Ovary (tissue), 3 donors: ENCODE results near the gene RALGPS1.

Source experiments
- POLR2A ChIP-seq: fragments of 450-650 bp; IDR thresholded peaks from one replicate; pipeline ENCODE4 v1.6.1; 2017; ENCODE audit warnings: antibody characterized with exemption, mild to moderate bottlenecking, moderate library complexity
- TF ChIP-seq, protein P1 (sequence below), 3 donors: fragments of 450-650 bp in 2 of 3; fragments of 200-600 bp in 1 of 3; IDR thresholded peaks; one replicate each; pipeline versions ENCODE4 v1.5.1 to v1.8.0; 2016 to 2022; ENCODE audit warnings: antibody characterized with exemption in 3 of 3, mild to moderate bottlenecking in 1 of 3
- donor health status: DM: no; HTN: no; CAD: no.

DNA sequence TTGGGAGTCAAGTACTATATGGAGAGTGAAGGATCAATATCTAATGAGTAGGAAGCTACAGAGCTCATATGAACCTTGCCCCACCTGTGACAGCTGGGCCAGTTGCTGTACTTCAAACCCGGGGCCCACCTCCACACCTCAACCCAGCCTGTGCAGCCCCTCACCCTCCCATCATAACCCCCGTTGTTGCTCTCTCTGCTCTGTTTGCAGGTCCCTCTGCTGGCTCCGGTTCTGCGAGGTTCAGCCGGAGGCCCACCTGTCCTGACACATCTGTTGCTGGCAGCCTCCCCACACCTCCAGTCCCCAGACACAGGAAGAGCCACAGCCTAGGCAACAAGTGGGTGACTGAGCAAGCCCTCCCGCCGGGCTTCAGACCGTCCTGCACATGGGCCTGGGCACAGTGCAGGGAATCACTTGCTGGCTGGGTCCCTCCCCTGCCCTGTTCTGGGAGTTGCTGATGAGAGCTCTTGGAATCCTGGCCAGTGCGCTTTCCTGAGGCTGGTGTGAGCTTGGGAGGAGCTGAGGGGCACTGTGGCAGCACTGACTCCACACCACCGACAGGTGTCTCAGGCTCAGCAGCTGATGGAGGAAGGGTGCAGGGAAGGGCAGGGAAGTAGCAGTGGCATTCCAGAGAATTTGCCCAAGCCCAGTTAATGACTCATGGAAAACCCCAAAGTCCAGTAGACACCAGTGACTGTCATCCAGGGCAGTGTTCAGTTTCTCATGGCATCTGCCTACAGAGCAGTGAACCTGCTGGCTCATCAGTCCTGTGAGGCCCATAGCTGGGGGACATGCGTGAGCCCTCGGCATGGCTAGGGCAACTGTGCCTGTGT lies 280.5 kb downstream of the RALGPS1 start:
- TF ChIP-seq, protein P1, sequence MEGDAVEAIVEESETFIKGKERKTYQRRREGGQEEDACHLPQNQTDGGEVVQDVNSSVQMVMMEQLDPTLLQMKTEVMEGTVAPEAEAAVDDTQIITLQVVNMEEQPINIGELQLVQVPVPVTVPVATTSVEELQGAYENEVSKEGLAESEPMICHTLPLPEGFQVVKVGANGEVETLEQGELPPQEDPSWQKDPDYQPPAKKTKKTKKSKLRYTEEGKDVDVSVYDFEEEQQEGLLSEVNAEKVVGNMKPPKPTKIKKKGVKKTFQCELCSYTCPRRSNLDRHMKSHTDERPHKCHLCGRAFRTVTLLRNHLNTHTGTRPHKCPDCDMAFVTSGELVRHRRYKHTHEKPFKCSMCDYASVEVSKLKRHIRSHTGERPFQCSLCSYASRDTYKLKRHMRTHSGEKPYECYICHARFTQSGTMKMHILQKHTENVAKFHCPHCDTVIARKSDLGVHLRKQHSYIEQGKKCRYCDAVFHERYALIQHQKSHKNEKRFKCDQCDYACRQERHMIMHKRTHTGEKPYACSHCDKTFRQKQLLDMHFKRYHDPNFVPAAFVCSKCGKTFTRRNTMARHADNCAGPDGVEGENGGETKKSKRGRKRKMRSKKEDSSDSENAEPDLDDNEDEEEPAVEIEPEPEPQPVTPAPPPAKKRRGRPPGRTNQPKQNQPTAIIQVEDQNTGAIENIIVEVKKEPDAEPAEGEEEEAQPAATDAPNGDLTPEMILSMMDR (IDR thresholded peaks at IDR 0.05): no peak
- no peak for TF ChIP-seq POLR2A
